Stomach (tissue), 4 donors: ENCODE results near the gene NDUFAF2.

Experiments used
- CTCF ChIP-seq, 7 experiments: fragments of 450-650 bp in 4 of 7; fragments of 200-600 bp in 3 of 7; sonication (generic) in 3 of 7; IDR thresholded peaks; one replicate each; pipeline ENCODE4 v1.5.1; 2016 to 2019; ENCODE audit warnings: antibody characterized with exemption in 7 of 7, control low read depth in 2 of 7, mild to moderate bottlenecking in 1 of 7
- EP300 ChIP-seq: sonication (generic); formaldehyde crosslinking; IDR thresholded peaks from one replicate; pipeline ENCODE4 v1.6.1; 2017; ENCODE audit warnings: antibody characterized with exemption
- POLR2A ChIP-seq, 4 donors: fragments of 450-650 bp; IDR thresholded peaks; one replicate each; pipeline ENCODE4 v1.6.1; 2016; ENCODE audit warnings: antibody characterized with exemption in 4 of 4, control low read depth in 2 of 4, mild to moderate bottlenecking in 1 of 4, moderate library complexity in 1 of 4
- POLR2AphosphoS5 ChIP-seq, 3 donors: sonication (generic); formaldehyde crosslinking; IDR thresholded peaks; one replicate each; pipeline ENCODE4 v1.6.1; 2016; ENCODE audit warnings: antibody characterized with exemption in 3 of 3

GRCh38 chr5:61044545-61044944 is 99.5 kb downstream of the NDUFAF2 start:
- no peak for TF ChIP-seq CTCF (IDR thresholded peaks at IDR 0.05)
- no peak for TF ChIP-seq EP300
- TF ChIP-seq POLR2A (IDR thresholded peaks at IDR 0.05), result no peak
- no peak for TF ChIP-seq POLR2AphosphoS5 (IDR thresholded peaks at IDR 0.05)
